ENCODE data around the gene ST7. TPM values are rescaled to one million over a fixed set of nuclear protein-coding genes. Genes with fewer than 3 reads are reported as not detected.

The ST7 gene
- total RNA-seq (28.3 and 38.5 TPM in 2 replicates), polyA plus RNA-seq (31.2 and 35.7 TPM in 2 replicates)

- H3K79me2 ChIP-seq = peaks cover 40% of the 10 kb centered on the region
- TF ChIP-seq EZH2 (IDR thresholded peaks at IDR 0.05; ENCODE audit: borderline replicate concordance) (no peak), CTCF (IDR thresholded peaks at IDR 0.05; ENCODE audit: poor library complexity) (no peak), EZH2phosphoT487 (IDR thresholded peaks at IDR 0.05; ENCODE audit: low read depth, severe bottlenecking, unreplicated experiment) (no peak)
These were observed at the start of gene ST7 for GRCh38 chr7:116953372-116953905. Gene ST7 (plus strand): TSS chr7:116953501. CDS start chr7:116953541, 40 bp downstream.

GRCh38 chr7:116906391-116906790, 46.9 kb upstream of the ST7 start:
- 95% methylated on average over 1 of the region's 1 CpG for WGBS (ENCODE audit: low lambda C conversion rate, missing lambda C conversion rate)
- Histone ChIP-seq H3K4me3 (no peak overlapping the region), H3K9me2 (replicated peaks; ENCODE audit: insufficient read depth) (no peaks in the 10 kb centered on the region), H4K20me1 (ENCODE audit: insufficient read depth, poor library complexity, severe bottlenecking) (no peaks in the 10 kb centered on the region), H3K79me2 (peaks cover 14% of the 10 kb centered on the region), H3K9me3 (ENCODE audit: low read depth) (no peaks in the 10 kb centered on the region), H3K27me3 (no peaks in the 10 kb centered on the region), H3K4me1 (ENCODE audit: insufficient read depth) (no peaks in the 10 kb centered on the region), H2AFZ (no peak overlapping the region), H3K4me2 (no peak overlapping the region), H3K36me3 (replicated peaks; ENCODE audit: insufficient read depth, low read depth) (no peaks in the 10 kb centered on the region), H3K27ac (no peak overlapping the region)
- DNase-seq (ENCODE audit: low spot score) = no peak
- TF ChIP-seq CTCF (IDR thresholded peaks at IDR 0.05; ENCODE audit: poor library complexity) (no peak), EZH2phosphoT487 (IDR thresholded peaks at IDR 0.05; ENCODE audit: low read depth, severe bottlenecking, unreplicated experiment) (no peak), EZH2 (IDR thresholded peaks at IDR 0.05; ENCODE audit: borderline replicate concordance) (no peak)

More at GRCh38 chr7:116953372-116953905, at the start of gene ST7:
- Histone ChIP-seq H3K4me3 (peak within 1 kb of the TSS; percentile 94), H3K4me2 (peak within 1 kb of the TSS; percentile 96), H3K4me1 (ENCODE audit: insufficient read depth) (peaks cover 27% of the 10 kb centered on the region), H3K27me3 (no peaks in the 10 kb centered on the region), H3K36me3 (replicated peaks; ENCODE audit: insufficient read depth, low read depth) (no peaks in the 10 kb centered on the region), H3K9me2 (replicated peaks; ENCODE audit: insufficient read depth) (no peaks in the 10 kb centered on the region), H3K27ac (peak within 1 kb of the TSS; percentile 100), H4K20me1 (ENCODE audit: insufficient read depth, poor library complexity, severe bottlenecking) (peaks cover 3% of the 10 kb centered on the region), H3K9me3 (ENCODE audit: low read depth) (no peaks in the 10 kb centered on the region), H2AFZ (peak within 1 kb of the TSS; percentile 97)
- under 1% methylated on average over 49 of the region's 77 CpGs for WGBS (ENCODE audit: low lambda C conversion rate, missing lambda C conversion rate)
- DNase-seq (ENCODE audit: low spot score) = peak; percentile 89

- Histone ChIP-seq H3K36me3 (replicated peaks; ENCODE audit: insufficient read depth, low read depth) (no peaks in the 10 kb centered on the region), H3K27me3 (no peaks in the 10 kb centered on the region), H2AFZ (no peak overlapping the region), H3K4me3 (no peak overlapping the region), H3K9me2 (replicated peaks; ENCODE audit: insufficient read depth) (no peaks in the 10 kb centered on the region), H3K9me3 (ENCODE audit: low read depth) (no peaks in the 10 kb centered on the region), H3K4me2 (no peak overlapping the region), H4K20me1 (ENCODE audit: insufficient read depth, poor library complexity, severe bottlenecking) (no peaks in the 10 kb centered on the region), H3K79me2 (peaks cover 7% of the 10 kb centered on the region), H3K27ac (no peak overlapping the region), H3K4me1 (ENCODE audit: insufficient read depth) (no peaks in the 10 kb centered on the region)
- no peak for DNase-seq (ENCODE audit: low spot score)
- no peak for TF ChIP-seq CTCF (IDR thresholded peaks at IDR 0.05; ENCODE audit: poor library complexity)
- TF ChIP-seq EZH2 (IDR thresholded peaks at IDR 0.05; ENCODE audit: borderline replicate concordance) = no peak
- TF ChIP-seq EZH2phosphoT487 (IDR thresholded peaks at IDR 0.05; ENCODE audit: low read depth, severe bottlenecking, unreplicated experiment) = no peak
- WGBS (ENCODE audit: low lambda C conversion rate, missing lambda C conversion rate) = 98% methylated on average over 6 of the region's 6 CpGs
These were observed 42.9 kb upstream of the ST7 start for GRCh38 chr7:116910383-116910782.

Data from hepatocyte (in vitro differentiated cells).